ENCODE results near the gene C4orf36. TPM values are rescaled to one million over a fixed set of nuclear protein-coding genes. Genes with fewer than 3 reads are reported as not detected.
A peak's percentile ranks its signal among the peaks of the same experiment; 100 is the strongest.

Gene C4orf36
- total and polyA plus RNA-seq, 2 of the 8 experiments (the other 6 are each of a cell fraction or from before 2014, with no cell fraction given) = 1.2 to 1.5 TPM

DNA sequence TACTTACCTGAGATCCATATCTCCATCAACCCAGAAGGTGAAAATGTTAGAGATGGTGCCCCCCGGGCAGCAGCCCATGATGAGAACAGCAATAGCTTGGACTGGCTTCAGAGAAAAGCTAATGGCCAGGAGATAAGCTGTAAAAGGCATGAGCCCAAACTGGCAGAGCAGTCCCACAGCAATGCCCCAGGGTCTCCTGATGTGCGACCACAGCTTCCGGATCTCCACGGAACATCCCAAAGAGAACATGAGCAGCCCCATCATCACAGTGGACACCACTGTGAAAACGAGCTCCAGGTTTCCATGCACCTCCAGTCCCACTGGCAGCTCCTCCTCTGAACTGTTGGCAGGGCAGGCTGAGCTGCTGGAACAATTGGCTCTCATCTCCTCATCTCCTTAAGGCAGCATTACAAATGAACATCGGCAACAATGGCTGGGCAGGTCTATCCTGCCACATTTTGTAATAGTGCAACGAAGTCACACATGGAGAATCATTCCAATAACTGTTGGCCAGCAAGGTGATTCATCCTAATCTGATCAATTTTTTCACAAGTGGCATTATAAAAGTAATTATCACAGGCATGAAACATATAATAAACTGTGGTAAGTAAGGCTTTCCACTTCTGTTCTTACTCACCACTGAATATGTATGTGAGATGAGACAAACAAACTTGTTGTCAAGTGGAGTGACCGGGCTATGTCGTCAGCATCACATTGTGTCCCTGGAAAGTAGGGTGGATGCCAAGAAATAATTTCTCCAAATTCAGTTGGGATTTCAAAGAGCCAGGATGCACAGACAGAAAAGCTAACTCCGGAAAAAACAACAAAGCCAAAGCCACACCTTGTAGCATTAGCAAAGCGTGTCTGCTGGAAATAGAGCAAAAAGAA is 43.2 kb downstream of the C4orf36 start, which contains the start of gene SLC10A6:
TSS of gene SLC10A6 (minus strand) at position 653 of the 888 bp plus-strand sequence. CDS start at position 384, 269 bp downstream.
- Histone ChIP-seq H2AFZ (ENCODE audit: low read length) (0 out of 2 replicates have a peak within 1 kb of the TSS, but pooled peaks have one; percentile 4), H4K5ac (ENCODE audit: insufficient read length, low read depth, low read length) (no peak within 1 kb of the TSS)
- CTCF ChIA-PET (ENCODE audit: partially characterized antibody) = interaction anchor here (0.8 to 2.7 kb wide), 4 partner anchors 22 to 196 kb away, joined by 3 to 8 read pairs (median 4); no protein-coding TSS in a partner anchor
- TF ChIP-seq HDAC2 (IDR thresholded peaks at IDR 0.05; ENCODE audit: borderline replicate concordance in 1 of 2, low read depth in 2 of 2, low read length in 2 of 2) (no peak), CREB1 (IDR thresholded peaks at IDR 0.05) (no peak), NRF1 (IDR thresholded peaks at IDR 0.05; ENCODE audit: low read depth, low read length) (no peak), SP2 (IDR thresholded peaks at IDR 0.05; ENCODE audit: low read length) (no peak), TAF7 (optimal IDR thresholded peaks at IDR 0.05; ENCODE audit: borderline replicate concordance, low read depth, low read length) (no peak), BACH1 (IDR thresholded peaks at IDR 0.05; ENCODE audit: low read length) (no peak), POLR2AphosphoS5 (IDR thresholded peaks at IDR 0.05; ENCODE audit: low read depth, low read length) (no peak), GABPA (IDR thresholded peaks at IDR 0.05; ENCODE audit: borderline replicate concordance, insufficient read depth, low read length) (no peak), MAFK (IDR thresholded peaks at IDR 0.05; ENCODE audit: low read depth, low read length) (no peak), POLR2A (IDR thresholded peaks at IDR 0.05; ENCODE audit: control extremely low read depth in 1 of 2, low read depth in 2 of 2, low read length in 2 of 2) (no peak), YY1 (IDR thresholded peaks at IDR 0.05; ENCODE audit: low read depth, low read length) (no peak)
- TF ChIP-seq, protein P1, sequence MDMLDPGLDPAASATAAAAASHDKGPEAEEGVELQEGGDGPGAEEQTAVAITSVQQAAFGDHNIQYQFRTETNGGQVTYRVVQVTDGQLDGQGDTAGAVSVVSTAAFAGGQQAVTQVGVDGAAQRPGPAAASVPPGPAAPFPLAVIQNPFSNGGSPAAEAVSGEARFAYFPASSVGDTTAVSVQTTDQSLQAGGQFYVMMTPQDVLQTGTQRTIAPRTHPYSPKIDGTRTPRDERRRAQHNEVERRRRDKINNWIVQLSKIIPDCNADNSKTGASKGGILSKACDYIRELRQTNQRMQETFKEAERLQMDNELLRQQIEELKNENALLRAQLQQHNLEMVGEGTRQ (IDR thresholded peaks at IDR 0.05; ENCODE audit: low read length) = no peak

More for the DNA sequence above, 43.2 kb downstream of the C4orf36 start, which contains the start of gene SLC10A6:
- no peak within 1 kb of the TSS for H2BK12ac ChIP-seq (ENCODE audit: low read depth, low read length)
- no peak within 1 kb of the TSS for H3K4ac ChIP-seq (replicated peaks; ENCODE audit: insufficient read length, low read depth, low read length)
- H3K27ac ChIP-seq (ENCODE audit: low read depth, low read length) = no peak within 1 kb of the TSS
- H4K91ac ChIP-seq (replicated peaks; ENCODE audit: insufficient read length, low read length) = no peak within 1 kb of the TSS
- H3K18ac ChIP-seq (ENCODE audit: extremely low read depth, low read length) = no peak within 1 kb of the TSS
- no peak within 1 kb of the TSS for H3K23ac ChIP-seq (ENCODE audit: insufficient read length)
- H2BK120ac ChIP-seq (replicated peaks; ENCODE audit: low read depth, low read length) = no peak within 1 kb of the TSS
- H3K4me1 ChIP-seq (replicated peaks in 1 of 4; ENCODE audit: control insufficient read depth in 3 of 4, insufficient read depth in 4 of 4, low read length in 3 of 4) = no peaks in the 10 kb centered on the region
- no peak within 1 kb of the TSS for H3K4me2 ChIP-seq (ENCODE audit: insufficient read depth in 1 of 2, low read depth in 2 of 2, low read length in 2 of 2)
- WGBS, 2 experiments (ENCODE audit: extremely low coverage in 1 of 2, insufficient coverage in 1 of 2, insufficient read length in 1 of 2, insufficient replicate concordance in 2 of 2, low coverage in 1 of 2, low lambda C conversion rate in 2 of 2, missing lambda C conversion rate in 1 of 2) = 93% methylated on average over 11 of the region's 11 CpGs; no CpG with 5 or more reads in 1 of the 2 experiments
- no peaks in the 10 kb centered on the region for H3K79me2 ChIP-seq (ENCODE audit: control insufficient read depth in 1 of 2, insufficient read depth in 2 of 2, low read length in 2 of 2)
- H3K23me2 ChIP-seq (ENCODE audit: low read depth, low read length) = 0 out of 2 replicates have a peak, but pooled peaks cover 1% of the 10 kb centered on the region
- no peak within 1 kb of the TSS for H3K56ac ChIP-seq (replicated peaks; ENCODE audit: insufficient read length, low read depth, low read length)
- no peak within 1 kb of the TSS for H2BK20ac ChIP-seq (ENCODE audit: low read length)
- no peak within 1 kb of the TSS for H4K8ac ChIP-seq (ENCODE audit: extremely low read depth, insufficient read depth, low read length)
- H3K9ac ChIP-seq (replicated peaks in 1 of 4; ENCODE audit: extremely low read depth in 1 of 4, low read depth in 3 of 4, low read length in 3 of 4) = no peak within 1 kb of the TSS; a peak in 1 of 7 replicates
- no peaks in the 10 kb centered on the region for H3K36me3 ChIP-seq (ENCODE audit: control insufficient read depth in 2 of 4, insufficient read depth in 4 of 4, low read length in 3 of 4)
- no peaks in the 10 kb centered on the region for H3K79me1 ChIP-seq (ENCODE audit: low read depth, low read length)
- FAIRE-seq (no peak), DNase-seq (ENCODE audit: low read depth in 1 of 2, low spot score in 2 of 2) (no peak)
- no peak within 1 kb of the TSS for H3K4me3 ChIP-seq (ENCODE audit: extremely low read depth in 1 of 4, insufficient read depth in 2 of 4, low read depth in 3 of 4, low read length in 4 of 4)
- H3K14ac ChIP-seq (ENCODE audit: insufficient read length) = no peak within 1 kb of the TSS
- H3K9me3 ChIP-seq (ENCODE audit: insufficient read depth in 2 of 2, low read depth in 1 of 2, low read length in 1 of 2) = no peaks in the 10 kb centered on the region
- H2BK15ac ChIP-seq (ENCODE audit: low read length) = no peak within 1 kb of the TSS
- no peaks in the 10 kb centered on the region for H4K20me1 ChIP-seq (replicated peaks in 1 of 2; ENCODE audit: control insufficient read depth in 1 of 2, insufficient read depth in 2 of 2, low read length in 2 of 2)
- H2AK5ac ChIP-seq (ENCODE audit: low read depth, low read length) = no peak within 1 kb of the TSS; the same call in 1 of the 2 replicates
- H2BK5ac ChIP-seq (ENCODE audit: low read depth, low read length) = no peak within 1 kb of the TSS
- no peaks in the 10 kb centered on the region for H3K27me3 ChIP-seq (replicated peaks in 1 of 4; ENCODE audit: control insufficient read depth in 3 of 4, extremely low read depth in 1 of 4, insufficient read depth in 3 of 4, low read length in 3 of 4)
- POLR2A ChIA-PET (ENCODE audit: partially characterized antibody) = interaction anchor here (0.7 to 1.3 kb wide), 2 partner anchors 44 to 547 kb away, joined by 3 to 4 read pairs; no protein-coding TSS in a partner anchor

Data from H1 (cell line).